Stimulated activated naive CD8-positive, alpha-beta T cell treated with anti-CD3 and anti-CD28 coated beads, Interleukin-15, Interleukin-2, amounts not matched to agents 100 U/mL and 50 U/mL, for 24 hours (primary cell): Measurements from ENCODE around the gene E2F6.

Source experiments
- ATAC-seq: fragments of 150-1000 bp; cut with Tn5 transposase; one replicate; pipeline ENCODE4 v1.10.0; 2021
- DNase-seq: peaks from one replicate; pipeline ENCODE4 v3.0.0; 2021

The E2F6 gene, protein sequence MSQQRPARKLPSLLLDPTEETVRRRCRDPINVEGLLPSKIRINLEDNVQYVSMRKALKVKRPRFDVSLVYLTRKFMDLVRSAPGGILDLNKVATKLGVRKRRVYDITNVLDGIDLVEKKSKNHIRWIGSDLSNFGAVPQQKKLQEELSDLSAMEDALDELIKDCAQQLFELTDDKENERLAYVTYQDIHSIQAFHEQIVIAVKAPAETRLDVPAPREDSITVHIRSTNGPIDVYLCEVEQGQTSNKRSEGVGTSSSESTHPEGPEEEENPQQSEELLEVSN

GRCh38 chr2:11465485-11466306 lies at the start of gene E2F6:
Gene E2F6 (minus strand): TSS chr2:11466161. CDS start chr2:11465879, 282 bp downstream.
- peak; percentile 55 for ATAC-seq
- DNase-seq = peak; percentile 91

- ATAC-seq (no peak), DNase-seq (no peak)
Measured at GRCh38 chr2:11515490-11515981, 49.6 kb upstream of the E2F6 start.

GRCh38 chr2:11514904-11515303 lies 48.9 kb upstream of the E2F6 start:
- DNase-seq (no peak), ATAC-seq (no peak)

- ATAC-seq (no peak), DNase-seq (no peak)
Measured at GRCh38 chr2:11514081-11514730, 48.2 kb upstream of the E2F6 start.

DNA sequence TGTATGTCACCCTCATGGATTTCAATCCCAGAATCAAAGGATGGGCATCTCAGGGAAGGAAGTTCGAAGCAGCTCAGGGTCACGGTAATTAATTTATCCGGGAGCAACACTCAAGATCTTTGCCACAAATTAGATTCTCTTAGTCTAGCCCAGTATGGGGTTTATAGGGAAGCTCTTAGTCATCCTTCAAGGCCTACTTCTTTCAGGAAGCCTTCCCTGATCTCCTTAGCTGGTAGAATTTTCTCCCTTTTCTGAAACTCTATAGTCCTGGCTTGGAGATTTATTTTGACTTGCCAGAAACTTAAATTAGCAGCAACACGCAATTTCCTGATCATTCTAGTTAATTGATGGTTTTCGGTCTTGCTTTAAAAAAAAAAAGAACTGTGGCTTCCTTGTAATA lies 47.4 kb upstream of the E2F6 start:
- ATAC-seq = no peak
- no peak for DNase-seq

- ATAC-seq (no peak), DNase-seq (no peak)
Measured at GRCh38 chr2:11512431-11512830, 46.5 kb upstream of the E2F6 start.

DNA sequence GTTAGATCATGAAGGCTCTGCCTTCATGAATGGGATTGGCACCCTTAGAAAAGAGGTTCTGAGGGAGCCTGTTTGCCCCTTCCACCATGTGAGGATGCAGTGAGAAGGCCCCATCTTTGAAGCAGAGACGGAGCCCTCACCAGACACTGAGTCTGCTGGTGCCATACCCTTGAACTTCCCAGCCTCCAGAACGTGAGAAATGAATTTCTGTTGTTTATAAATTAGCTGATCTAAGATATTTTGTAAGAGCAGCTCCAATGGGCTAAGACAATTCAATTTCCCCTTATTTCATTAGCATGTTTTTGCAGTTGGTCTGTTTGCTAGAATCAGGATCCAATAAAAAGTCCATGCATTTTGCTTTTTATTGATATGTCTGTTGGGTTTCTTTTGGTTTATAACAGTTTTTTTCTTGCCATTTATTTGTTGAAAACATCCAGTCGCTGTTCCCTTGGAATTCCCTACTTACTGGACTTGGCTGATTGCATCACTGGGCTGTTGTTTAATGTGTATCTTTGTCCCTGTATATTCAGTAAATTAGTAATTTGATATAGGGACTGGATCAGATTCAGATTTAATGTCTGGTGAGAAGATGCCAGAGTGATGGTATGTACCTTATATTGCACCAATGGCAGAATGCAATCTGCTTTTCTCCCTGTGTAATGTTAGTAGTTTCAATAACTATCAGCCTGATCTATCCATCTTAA lies 43.8 kb upstream of the E2F6 start:
- DNase-seq (no peak), ATAC-seq (no peak)

GRCh38 chr2:11508279-11508678 lies 42.3 kb upstream of the E2F6 start:
- ATAC-seq = no peak

GRCh38 chr2:11507517-11507916 lies 41.6 kb upstream of the E2F6 start:
- DNase-seq (no peak), ATAC-seq (no peak)

More at GRCh38 chr2:11508279-11508678, 42.3 kb upstream of the E2F6 start:
- DNase-seq = no peak

DNA sequence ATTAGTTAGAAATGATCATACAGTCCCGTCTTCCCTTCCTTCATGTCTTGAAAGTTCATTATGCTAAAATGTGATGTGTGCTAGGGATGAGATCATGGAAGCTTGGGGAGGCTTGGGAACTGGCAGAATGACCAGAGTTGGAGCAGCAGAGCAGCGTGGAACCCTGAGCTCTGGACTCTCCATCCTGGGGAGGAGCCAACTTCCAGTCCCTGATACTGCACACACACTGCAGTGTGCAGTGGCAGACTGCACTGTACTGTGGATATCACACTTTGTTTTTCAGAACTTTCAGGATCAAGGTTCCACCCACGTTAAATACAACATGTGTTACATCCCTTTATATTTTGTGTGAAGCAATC lies 40.6 kb upstream of the E2F6 start:
- no peak for DNase-seq
- ATAC-seq = no peak

DNA sequence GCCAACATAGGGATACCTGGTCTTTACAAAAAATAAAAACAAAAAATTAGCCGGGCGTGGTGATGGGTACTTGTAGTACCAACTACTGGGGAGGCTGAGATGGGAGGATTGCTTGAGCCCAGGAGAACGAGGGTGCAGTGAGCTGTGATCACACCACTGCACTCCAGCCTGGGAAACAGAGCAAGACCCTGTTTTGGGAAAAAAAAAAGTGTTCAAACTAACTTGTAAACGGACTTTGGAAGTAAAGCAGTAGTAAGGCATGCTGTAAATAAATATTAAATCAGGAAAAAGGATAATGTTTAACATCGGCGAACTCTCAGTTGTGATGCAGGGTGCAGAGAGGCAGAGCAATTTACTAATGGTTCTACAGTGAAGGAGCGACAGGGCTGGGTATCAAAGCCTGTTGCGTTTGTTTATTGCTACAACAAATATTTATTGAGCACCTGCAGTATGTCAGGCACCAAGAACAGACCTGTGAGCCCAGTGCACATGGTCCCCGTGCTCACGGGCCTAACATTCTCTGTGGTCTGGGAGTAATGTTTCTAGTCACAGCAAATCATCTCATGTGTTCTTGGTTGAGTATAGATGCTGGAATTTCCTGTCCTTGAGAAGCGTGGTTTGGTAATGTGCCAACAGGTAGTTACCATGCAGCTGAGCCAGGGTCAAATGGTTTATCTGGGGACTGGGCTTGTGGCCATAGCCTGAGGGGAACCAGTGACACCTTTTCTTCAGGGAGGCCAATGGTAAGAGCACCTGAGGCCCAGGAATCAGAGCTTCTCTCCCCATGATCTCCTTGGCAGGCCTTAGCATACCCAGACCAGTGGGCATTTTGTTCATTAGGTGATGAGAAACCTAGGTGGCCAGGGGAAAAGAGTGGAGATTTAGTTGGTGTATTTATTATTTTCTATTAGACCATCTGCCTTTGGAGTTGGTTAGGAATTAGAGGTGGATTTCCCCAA lies 40.0 kb upstream of the E2F6 start:
- no peak for ATAC-seq

GRCh38 chr2:11503354-11503927 lies 37.5 kb upstream of the E2F6 start:
- DNase-seq (no peak), ATAC-seq (no peak)

More for the DNA sequence above, 40.0 kb upstream of the E2F6 start:
- no peak for DNase-seq

GRCh38 chr2:11502740-11503292 lies 36.9 kb upstream of the E2F6 start:
- no peak for ATAC-seq
- DNase-seq = no peak

- ATAC-seq = no peak
Measured at GRCh38 chr2:11500702-11501303, 34.8 kb upstream of the E2F6 start.

GRCh38 chr2:11499081-11499743 lies 33.3 kb upstream of the E2F6 start:
- no peak for ATAC-seq

More at GRCh38 chr2:11500702-11501303, 34.8 kb upstream of the E2F6 start:
- DNase-seq = no peak

DNA sequence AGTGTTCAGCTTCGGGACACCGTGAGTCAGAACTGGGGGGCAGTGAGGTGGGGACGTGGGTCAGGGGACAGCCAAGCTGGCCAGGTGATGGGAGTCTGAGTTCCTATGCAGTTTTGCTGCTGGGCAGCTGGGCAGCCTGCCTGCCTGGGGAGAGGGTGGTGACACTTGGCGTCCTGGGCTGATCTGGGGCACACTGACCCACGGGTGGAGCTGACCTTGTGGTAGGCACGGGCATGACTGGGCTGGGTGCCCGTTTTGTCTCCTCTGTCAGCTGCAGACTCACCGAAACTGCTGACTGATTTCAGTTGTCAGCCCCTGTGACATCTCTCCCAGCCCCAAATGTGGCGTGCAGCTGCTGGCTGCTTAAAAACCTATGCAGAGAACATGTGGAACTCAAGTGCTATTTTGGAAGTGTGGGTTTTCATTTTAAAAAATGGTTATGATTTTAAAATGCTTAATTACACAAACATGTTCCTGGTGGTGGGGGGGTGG lies 32.6 kb upstream of the E2F6 start:
- ATAC-seq (no peak), DNase-seq (no peak)

More at GRCh38 chr2:11499081-11499743, 33.3 kb upstream of the E2F6 start:
- no peak for DNase-seq

DNA sequence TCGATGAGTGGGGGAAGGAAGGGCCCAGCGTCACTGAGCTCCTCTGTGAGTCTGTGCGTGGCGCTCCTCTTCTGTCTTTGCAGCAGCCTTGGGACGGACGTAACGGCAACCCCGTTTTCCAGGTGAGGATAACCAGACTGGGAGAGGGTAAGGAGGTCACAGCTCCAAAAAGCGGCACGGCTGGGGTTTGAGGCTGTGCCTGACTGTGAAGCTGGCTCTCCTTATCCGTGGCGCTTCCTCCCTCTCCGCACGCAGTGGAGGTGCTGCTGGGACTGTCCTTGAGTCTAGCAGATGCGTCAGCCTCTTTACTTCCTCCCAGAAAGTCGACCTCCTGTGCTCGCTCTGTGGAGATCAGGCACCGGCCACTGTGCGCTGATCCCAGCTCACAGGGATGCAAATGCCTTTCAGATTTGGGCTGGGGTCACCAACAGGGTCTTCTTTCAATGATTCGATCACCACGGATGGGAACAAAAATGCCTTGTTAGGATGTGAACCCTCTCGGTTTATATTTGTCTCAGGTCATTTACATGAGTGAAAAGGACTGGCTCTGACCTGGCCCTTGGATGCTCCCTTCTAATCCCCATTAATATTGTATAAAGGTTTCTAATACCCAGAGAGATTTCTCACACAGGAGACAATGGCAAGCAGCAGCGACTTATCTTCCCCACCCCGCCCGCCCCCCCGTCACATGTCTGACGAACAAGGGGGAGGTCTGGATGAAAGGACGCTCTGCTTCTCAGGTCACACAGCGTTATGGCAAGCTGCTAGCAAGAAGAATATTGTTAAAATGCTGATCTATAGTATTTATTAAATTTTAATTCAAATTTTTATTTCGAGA lies 30.1 kb upstream of the E2F6 start:
- DNase-seq = no peak
- no peak for ATAC-seq

DNA sequence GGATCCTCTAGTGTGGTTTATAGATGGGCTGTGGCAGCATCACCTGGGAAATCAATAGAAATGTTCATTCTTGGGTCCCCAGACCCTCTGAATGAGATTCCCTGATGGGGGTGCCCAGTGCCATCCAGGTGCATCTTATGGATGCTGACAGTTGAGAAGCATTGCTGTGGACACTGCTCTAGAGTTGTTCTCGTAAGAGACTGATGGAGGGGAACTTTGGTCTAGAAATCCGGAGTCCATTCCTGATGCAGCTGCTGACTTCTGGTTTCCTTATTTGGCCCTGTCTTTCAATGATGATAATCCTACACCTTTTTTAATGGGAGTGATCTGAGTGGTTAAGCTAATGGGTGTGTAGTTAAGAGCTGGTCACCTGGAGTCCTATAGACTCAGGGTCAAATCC lies 28.3 kb upstream of the E2F6 start:
- DNase-seq = no peak
- ATAC-seq = no peak
